GM10248 (cell line): Measurements from ENCODE around the gene BCAR3.
A peak's percentile ranks its signal among the peaks of the same experiment; 100 is the strongest.

Source experiments
- CTCF ChIA-PET: fragments of 300-600 bp; sonication (Branson Sonifier 250); formaldehyde crosslinking; extraction: SDS; loops from one replicate; lab custom pipeline; 2021; ENCODE audit warnings: antibody characterized with exemption; lab: Yijun Ruan, JAX
- POLR2A ChIA-PET: fragments of 350-650 bp; sonication (Branson Sonifier 250); formaldehyde crosslinking; extraction: SDS; loops from one replicate; lab custom pipeline; 2020; ENCODE audit warnings: antibody characterized with exemption; lab: Yijun Ruan, JAX
- DNase-seq: peaks from one replicate; pipeline ENCODE4 v3.0.0; 2012; ENCODE audit errors: extremely low spot score
- CTCF ChIP-seq: IDR thresholded peaks from 2 replicates; pipeline ENCODE4 v1.5.1; 2012; ENCODE audit warnings: mild to moderate bottlenecking, low read depth; ENCODE audit errors: extremely low read depth, missing control alignments, control extremely low read depth

Gene BCAR3

GRCh38 chr1:93631626-93632365, 49.8 kb downstream of the BCAR3 start:
- CTCF ChIA-PET = interaction anchor here (0.9 to 22.2 kb wide), 14 partner anchors 8 to 214 kb away, joined by 3 to 628 read pairs (median 4); no protein-coding TSS in a partner anchor
- POLR2A ChIA-PET = no interaction called here
- peak; percentile 34 for DNase-seq
- peak; percentile 48 for TF ChIP-seq CTCF

- TF ChIP-seq CTCF = no peak
- no peak for DNase-seq
- ChIA-PET POLR2A (interaction anchor here (0.6 kb wide), 1 partner anchor 237 kb away, joined by 4 read pairs; no protein-coding TSS in a partner anchor), CTCF (interaction anchor here (0.6 to 22.2 kb wide), 54 partner anchors 9 to 798 kb away, joined by 3 to 628 read pairs (median 6); partner anchors contain the start of genes BCAR3 and MTF2)
Observed at GRCh38 chr1:93630168-93630567, 51.5 kb downstream of the BCAR3 start.

GRCh38 chr1:93629101-93630059, 52.3 kb downstream of the BCAR3 start:
- TF ChIP-seq CTCF = peak; percentile 78
- ChIA-PET POLR2A (interaction anchor here (0.6 kb wide), 1 partner anchor 238 kb away, joined by 4 read pairs; no protein-coding TSS in a partner anchor), CTCF (interaction anchor here (0.6 to 22.2 kb wide), 76 partner anchors 10 to 835 kb away, joined by 3 to 628 read pairs (median 5); partner anchors contain the start of genes BCAR3 and MTF2)
- DNase-seq = peak; percentile 61

DNA sequence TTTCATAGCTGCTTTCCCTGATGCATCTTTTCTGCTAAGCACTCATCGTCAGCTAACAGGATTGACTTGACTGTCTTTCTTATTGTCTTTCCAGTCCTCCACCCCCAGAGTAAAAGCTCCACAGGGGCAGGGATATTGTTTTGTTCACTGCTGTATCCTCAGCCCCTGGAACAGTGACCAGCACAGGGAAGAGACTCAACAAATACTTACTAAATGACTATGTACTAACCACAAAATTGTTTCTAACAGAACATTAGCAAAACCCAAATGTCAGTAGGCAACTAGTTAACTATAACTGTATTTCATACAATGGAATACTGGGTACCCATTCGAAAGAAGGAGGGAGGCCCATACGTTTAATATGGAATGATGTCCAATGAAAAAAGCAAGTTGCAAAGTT, 53.0 kb downstream of the BCAR3 start:
- DNase-seq = no peak
- ChIA-PET CTCF (interaction anchor here (0.9 to 22.2 kb wide), 54 partner anchors 10 to 835 kb away, joined by 3 to 628 read pairs (median 6); partner anchors contain the start of gene BCAR3), POLR2A (no interaction called here)
- no peak for TF ChIP-seq CTCF

DNA sequence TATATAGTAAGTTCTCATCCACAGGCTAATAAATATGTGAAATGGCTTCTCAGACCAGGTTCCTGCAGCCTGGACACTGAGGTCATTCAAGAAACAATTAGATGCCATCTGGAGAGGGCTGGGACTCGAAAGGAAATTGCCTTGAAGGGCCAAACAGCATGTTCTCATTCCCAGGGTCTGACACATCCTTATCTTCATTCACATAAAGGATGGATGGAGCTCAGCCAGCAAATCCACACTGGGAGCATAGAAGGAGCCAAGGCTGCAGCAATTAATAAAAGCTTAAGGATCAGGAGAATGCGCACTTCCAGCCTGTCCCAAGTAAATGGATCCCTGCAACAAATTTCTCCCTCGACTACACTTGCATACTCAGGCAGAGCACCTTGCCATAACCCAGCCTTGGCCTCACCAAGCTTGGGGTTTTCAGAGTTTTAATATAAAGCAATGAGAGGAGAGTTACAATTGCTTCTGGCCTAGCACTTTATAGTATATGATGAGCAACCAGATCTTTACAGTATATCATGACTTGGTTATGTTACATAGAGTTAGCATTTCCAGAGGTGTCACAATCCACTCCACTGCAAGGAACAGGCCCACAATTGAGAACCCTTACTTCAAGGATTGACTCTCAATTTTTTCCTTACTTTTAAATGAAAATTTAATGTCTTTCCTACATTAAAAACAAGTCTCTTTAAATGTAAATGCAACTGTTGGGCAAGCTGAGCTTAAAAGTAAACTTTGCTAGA, 55.9 kb downstream of the BCAR3 start:
- DNase-seq = no peak
- TF ChIP-seq CTCF = no peak
- POLR2A ChIA-PET = no interaction called here
- CTCF ChIA-PET = interaction anchor here (0.9 to 22.2 kb wide), 6 partner anchors 10 to 324 kb away, joined by 3 to 628 read pairs (median 6); partner anchors contain the start of gene GCLM

DNA sequence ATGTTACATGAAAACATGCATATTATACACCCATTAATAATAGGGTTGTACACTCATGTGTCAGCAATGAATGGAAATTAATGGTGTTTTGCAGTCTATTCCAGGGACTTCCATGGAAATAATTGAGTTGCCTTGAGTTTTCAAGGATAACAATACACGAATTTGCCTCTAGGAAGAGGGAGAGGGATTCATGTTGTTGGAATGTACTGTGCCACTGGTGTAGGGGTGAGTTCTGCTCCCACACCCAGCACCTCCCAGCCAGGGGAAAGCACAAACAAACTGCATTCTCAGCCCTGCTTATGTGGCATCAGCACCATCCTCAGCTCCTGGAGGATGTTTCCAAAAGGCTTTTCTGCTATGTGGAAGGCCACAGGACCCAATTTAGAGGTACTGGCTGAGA, 57.8 kb downstream of the BCAR3 start:
- TF ChIP-seq CTCF = no peak
- POLR2A ChIA-PET = no interaction called here
- CTCF ChIA-PET = interaction anchor here (1.9 to 22.2 kb wide), 3 partner anchors 12 to 220 kb away, joined by 5 to 628 read pairs (median 12); no protein-coding TSS in a partner anchor
- DNase-seq = no peak
